ENCODE measurements around the gene CUX1. TPM values are rescaled to one million over a fixed set of nuclear protein-coding genes. Genes with fewer than 3 reads are reported as not detected.

CUX1 gene
- total RNA-seq, 1 experiment from 2014 or later: 47.6 TPM

GRCh38 chr7:101947899-101948298 is 130.5 kb downstream of the CUX1 start:
- Mint-ChIP-seq H3K27me3 (ENCODE audit: insufficient read depth, unreplicated experiment) (no peaks in the 10 kb centered on the region), H3K36me3 (ENCODE audit: insufficient read depth, unreplicated experiment) (no peaks in the 10 kb centered on the region), H3K4me1 (ENCODE audit: insufficient read depth, unreplicated experiment) (peaks cover 16% of the 10 kb centered on the region), H3K9me3 (ENCODE audit: unreplicated experiment) (no peaks in the 10 kb centered on the region), H3K4me3 (ENCODE audit: unreplicated experiment) (no peak overlapping the region), H3K27ac (ENCODE audit: low read depth, unreplicated experiment) (no peak overlapping the region)
- intact Hi-C loops (cut with micrococcal nuclease): no loop called here
- no TSS peak for BruUV-seq (replicated peaks)
- ChIA-PET CTCF (no interaction called here), POLR2A (no interaction called here)
- DNase-seq (ENCODE audit: unreplicated experiment): no peak
- no peak for TF ChIP-seq CTCF (IDR thresholded peaks at IDR 0.05; ENCODE audit: unreplicated experiment)

- H3K4me3 Mint-ChIP-seq (ENCODE audit: unreplicated experiment): no peak overlapping the region
- POLR2A ChIA-PET: no interaction called here
- no TSS peak for BruUV-seq (replicated peaks)
Observed at GRCh38 chr7:101948650-101949049, 131.2 kb downstream of the CUX1 start.

GRCh38 chr7:101950450-101951119 is 133.2 kb downstream of the CUX1 start:
- no peaks in the 10 kb centered on the region for H3K9me3 Mint-ChIP-seq (ENCODE audit: unreplicated experiment)
- no peak overlapping the region for H3K4me3 Mint-ChIP-seq (ENCODE audit: unreplicated experiment)
- intact Hi-C loops (cut with micrococcal nuclease): loop anchor here (2.0 kb wide), 1 partner anchor 94 kb away; no protein-coding TSS in a partner anchor
- H3K27ac Mint-ChIP-seq (ENCODE audit: low read depth, unreplicated experiment): no peak overlapping the region
- peaks cover 23% of the 10 kb centered on the region for H3K4me1 Mint-ChIP-seq (ENCODE audit: insufficient read depth, unreplicated experiment)
- ChIA-PET POLR2A (no interaction called here), CTCF (interaction anchor here (0.5 kb wide), 1 partner anchor 47 kb away, joined by 3 read pairs; no protein-coding TSS in a partner anchor)
- no TSS peak for BruUV-seq (replicated peaks)
- TF ChIP-seq CTCF (IDR thresholded peaks at IDR 0.05; ENCODE audit: unreplicated experiment): no peak
- peak; percentile 72 for DNase-seq (ENCODE audit: unreplicated experiment)
- no peaks in the 10 kb centered on the region for H3K27me3 Mint-ChIP-seq (ENCODE audit: insufficient read depth, unreplicated experiment)
- H3K36me3 Mint-ChIP-seq (ENCODE audit: insufficient read depth, unreplicated experiment): peaks cover 5% of the 10 kb centered on the region

More at GRCh38 chr7:101948650-101949049, 131.2 kb downstream of the CUX1 start:
- Mint-ChIP-seq H3K9me3 (ENCODE audit: unreplicated experiment) (no peaks in the 10 kb centered on the region), H3K36me3 (ENCODE audit: insufficient read depth, unreplicated experiment) (no peaks in the 10 kb centered on the region), H3K4me1 (ENCODE audit: insufficient read depth, unreplicated experiment) (peaks cover 23% of the 10 kb centered on the region), H3K27me3 (ENCODE audit: insufficient read depth, unreplicated experiment) (no peaks in the 10 kb centered on the region), H3K27ac (ENCODE audit: low read depth, unreplicated experiment) (no peak overlapping the region)
- intact Hi-C loops (cut with micrococcal nuclease): no loop called here
- CTCF ChIA-PET: no interaction called here
- no peak for TF ChIP-seq CTCF (IDR thresholded peaks at IDR 0.05; ENCODE audit: unreplicated experiment)
- no peak for DNase-seq (ENCODE audit: unreplicated experiment)

GRCh38 chr7:101951757-101952156 is 134.3 kb downstream of the CUX1 start:
- TF ChIP-seq CTCF (IDR thresholded peaks at IDR 0.05; ENCODE audit: unreplicated experiment): no peak
- no peak overlapping the region for H3K27ac Mint-ChIP-seq (ENCODE audit: low read depth, unreplicated experiment)
- intact Hi-C loops (cut with micrococcal nuclease): loop anchor here (2.0 kb wide), 1 partner anchor 95 kb away; no protein-coding TSS in a partner anchor
- H3K4me1 Mint-ChIP-seq (ENCODE audit: insufficient read depth, unreplicated experiment): peaks cover 19% of the 10 kb centered on the region
- no peak overlapping the region for H3K4me3 Mint-ChIP-seq (ENCODE audit: unreplicated experiment)
- POLR2A ChIA-PET: no interaction called here
- BruUV-seq (replicated peaks): no TSS peak
- CTCF ChIA-PET: no interaction called here
- no peaks in the 10 kb centered on the region for H3K9me3 Mint-ChIP-seq (ENCODE audit: unreplicated experiment)
- peaks cover 11% of the 10 kb centered on the region for H3K36me3 Mint-ChIP-seq (ENCODE audit: insufficient read depth, unreplicated experiment)
- no peaks in the 10 kb centered on the region for H3K27me3 Mint-ChIP-seq (ENCODE audit: insufficient read depth, unreplicated experiment)
- DNase-seq (ENCODE audit: unreplicated experiment): no peak
